Fibroblast of skin of back (primary cell): Measurements from ENCODE around the gene SPAG16. TPM values are rescaled to one million over a fixed set of nuclear protein-coding genes. Genes with fewer than 3 reads are reported as not detected.

Experiments used
- DNase-seq: peaks from one replicate; pipeline ENCODE4 v3.0.0-alpha.2; 2013
- polyA plus RNA-seq, 2 experiments: library from polyadenylated mRNA; unstranded; fragments of 120-200 nt; gene quantifications; one replicate each; pipeline ENCODE4 v1.2.1, GENCODE V29; 2013; ENCODE audit not compliant: insufficient read length in 2 of 2

The SPAG16 gene
- polyA plus RNA-seq (2013, experiment 1 of 2; ENCODE audit: insufficient read length) = 9.7 TPM
- 13.6 TPM for polyA plus RNA-seq (2013, experiment 2 of 2; ENCODE audit: insufficient read length)

DNA sequence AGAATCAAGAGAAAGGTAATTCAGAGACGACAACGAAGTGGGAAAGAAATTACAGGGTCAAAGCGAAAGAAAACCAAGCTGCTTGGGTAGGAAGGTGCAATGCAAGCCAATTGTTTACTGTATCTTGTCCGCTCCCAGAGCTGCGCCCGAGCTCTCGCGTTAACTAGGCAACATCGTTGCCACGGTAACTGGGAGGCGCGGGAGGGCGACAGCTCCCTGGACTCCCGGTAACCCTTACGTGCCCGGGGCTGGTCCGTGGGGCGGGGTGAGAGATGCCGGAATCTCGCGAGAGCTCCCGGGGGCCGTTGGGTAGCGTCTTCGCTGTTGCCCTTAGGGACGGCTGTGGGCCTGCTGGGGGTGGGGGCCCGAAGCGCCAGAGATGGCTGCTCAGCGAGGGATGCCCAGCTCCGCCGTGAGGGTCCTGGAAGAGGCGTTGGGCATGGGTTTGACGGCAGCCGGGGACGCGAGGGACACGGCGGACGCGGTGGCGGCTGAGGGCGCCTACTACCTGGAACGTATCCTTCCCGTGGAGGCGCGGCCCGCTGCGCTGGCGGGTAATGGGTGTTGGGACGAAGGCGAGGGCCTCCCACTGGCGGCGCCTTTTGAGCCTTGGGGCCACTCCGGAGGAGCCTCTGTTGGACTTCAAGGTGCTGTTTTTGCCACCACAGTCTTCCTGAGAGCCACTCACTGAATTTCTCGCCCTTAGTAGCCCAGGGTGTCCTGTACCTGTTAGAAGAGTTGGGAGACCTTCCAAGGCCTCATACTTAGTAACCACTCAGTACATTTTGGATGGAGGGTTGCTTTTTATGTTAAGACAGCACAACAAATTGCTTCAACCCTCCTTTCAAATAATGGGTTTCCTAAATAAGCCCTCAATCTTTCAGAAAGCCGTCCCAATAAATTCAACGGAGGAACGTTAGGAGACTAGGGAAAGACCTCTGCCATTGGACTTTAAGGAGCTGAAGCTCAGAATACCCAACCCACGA lies at the start of gene SPAG16:
Gene SPAG16 (plus strand): TSS at position 360 of the 986 bp plus-strand sequence.
- DNase-seq = peak; percentile 97

DNA sequence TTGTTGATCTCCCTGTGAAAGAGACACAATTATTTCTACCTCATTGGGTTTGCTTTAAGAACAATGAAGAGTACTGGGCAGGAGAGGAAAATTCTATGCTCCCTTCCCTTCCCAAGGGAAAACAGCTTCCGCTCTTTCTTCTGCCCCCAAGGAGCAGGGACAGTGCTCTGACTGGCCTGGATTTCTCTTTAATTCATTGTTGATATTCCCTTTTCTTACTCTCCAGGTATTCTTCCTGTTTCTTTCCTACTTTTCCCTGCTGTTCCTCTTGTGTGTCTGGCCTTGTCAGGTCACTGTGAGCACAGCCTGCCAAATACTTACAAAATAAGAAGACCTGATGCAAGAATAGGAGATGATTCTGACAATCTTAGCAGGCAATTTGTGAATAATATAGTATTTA lies 49.6 kb upstream of the SPAG16 start:
- DNase-seq = no peak

DNA sequence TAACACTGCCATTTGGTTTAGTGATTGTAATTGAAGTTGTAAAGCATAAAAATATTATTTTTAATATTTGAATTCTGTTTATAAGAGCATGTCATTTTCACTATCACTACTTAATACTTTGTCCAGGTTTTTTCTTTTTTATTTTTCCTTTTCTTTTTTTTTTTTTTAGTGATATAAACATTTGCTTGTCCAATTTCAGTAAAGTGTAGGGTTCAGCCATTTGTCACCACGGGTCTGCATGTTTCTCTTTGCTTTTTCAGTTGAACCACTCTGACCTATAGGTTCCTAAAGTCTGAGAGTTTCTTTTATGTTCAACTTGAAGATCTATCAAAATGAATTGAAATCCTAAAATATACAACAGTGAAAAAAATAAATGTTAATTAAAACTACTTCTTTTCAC lies 48.5 kb upstream of the SPAG16 start:
- DNase-seq = no peak

DNA sequence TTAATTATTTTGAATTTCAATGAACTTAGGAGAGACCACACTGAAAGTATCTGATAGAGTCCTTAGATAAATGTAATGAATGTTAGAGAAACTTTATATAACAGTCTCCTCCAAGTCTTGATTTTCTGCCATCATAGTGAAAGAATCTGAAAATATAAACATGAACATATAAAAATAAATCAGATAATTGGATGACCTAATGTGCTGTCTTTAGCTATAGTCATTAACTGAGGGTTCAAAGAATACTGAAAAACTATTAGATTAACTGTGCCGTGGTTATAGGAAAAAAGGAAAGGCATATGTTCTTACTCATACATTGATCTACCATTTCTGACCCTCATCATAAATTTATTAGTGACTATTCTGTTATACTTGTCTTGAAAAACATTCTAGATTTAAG lies 47.0 kb upstream of the SPAG16 start:
- no peak for DNase-seq

DNA sequence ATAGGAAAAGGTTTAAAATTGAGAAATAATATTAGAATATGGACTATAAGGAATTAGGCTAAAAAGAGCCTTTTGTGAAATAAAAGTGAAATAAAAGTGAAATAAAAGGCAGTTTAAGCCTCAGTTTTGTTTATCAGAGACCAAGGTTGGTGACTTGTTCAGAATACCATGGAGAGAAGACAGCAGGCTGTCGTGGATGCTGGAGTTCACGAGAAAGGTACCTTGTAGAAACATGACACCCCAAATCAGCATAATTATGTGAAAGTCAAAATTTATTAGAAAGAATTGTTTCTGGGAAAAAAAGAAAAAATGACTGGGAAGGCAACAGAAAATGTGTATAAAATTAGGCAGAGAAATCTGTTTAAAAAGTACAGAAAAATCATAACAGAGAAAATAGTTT lies 46.5 kb upstream of the SPAG16 start:
- no peak for DNase-seq

DNA sequence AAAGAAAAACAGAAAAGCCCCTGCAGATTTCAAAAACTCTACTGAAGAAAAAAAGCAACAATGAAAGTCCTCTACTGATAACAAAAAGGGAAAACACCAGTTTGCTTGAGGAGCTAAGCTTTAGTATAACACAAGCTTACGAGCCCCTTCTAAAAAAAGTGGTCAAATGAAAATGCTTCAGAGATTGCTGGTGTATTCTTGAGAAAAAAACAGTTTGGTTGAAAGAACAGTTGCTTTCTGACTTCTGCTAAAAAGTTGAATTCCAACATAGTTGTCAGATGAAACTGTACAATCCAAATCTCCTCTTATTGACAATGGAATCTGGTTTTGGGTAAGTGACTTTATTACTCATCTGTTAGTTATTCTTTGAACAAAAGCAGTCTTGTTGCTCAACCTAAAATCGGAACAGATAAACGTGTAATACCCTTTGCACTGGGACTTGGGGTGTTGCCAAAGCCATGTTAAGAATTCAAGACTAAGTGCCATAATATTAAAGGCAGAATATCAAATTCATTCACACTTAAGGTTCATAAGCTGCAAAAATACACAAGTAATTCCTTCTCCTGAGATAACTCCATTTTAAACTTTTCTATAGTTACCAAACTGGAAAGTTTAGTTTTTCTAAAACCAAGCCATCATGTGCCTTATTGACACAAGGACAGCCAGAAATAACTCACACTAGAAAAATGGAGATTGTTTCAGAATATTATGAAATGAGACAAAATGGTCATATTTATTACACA lies 45.3 kb upstream of the SPAG16 start:
- DNase-seq = peak; percentile 95

DNA sequence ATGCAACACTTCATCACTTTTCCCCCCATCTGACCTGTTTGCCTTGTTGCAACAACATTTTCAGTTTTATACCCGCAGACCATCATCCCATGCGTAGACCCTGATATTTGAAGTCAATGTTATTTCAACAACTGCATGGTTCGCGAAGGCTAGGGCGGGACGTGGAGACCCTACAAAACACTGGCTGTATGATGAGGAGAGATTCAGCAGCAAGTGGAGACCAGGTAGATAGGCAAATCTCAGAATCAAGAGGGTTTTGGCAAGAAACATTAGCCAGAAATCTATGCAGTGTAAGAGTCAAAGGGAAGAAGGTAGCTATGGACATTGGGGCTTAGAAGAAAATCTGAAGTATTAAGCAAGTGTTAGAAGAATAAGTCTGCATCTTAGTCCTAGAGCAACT lies 42.4 kb upstream of the SPAG16 start:
- no peak for DNase-seq

DNA sequence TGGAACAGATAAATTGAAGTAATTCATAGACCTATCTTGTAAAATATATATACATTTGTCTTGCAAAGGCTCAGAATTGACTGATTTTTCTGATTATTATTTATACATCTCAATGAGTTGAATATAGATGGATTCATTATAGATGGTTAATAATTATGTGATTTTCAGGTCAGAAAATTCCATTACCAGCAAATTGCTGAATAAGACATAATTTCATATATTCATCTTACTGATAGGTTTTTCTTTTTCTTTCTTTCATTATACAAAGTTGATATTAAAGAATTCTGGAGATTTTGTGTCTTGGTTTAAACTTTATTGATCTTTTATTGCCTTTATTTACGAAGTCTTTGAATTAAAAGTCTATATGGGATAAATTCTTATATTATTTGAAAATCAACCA lies 41.6 kb upstream of the SPAG16 start:
- no peak for DNase-seq

DNA sequence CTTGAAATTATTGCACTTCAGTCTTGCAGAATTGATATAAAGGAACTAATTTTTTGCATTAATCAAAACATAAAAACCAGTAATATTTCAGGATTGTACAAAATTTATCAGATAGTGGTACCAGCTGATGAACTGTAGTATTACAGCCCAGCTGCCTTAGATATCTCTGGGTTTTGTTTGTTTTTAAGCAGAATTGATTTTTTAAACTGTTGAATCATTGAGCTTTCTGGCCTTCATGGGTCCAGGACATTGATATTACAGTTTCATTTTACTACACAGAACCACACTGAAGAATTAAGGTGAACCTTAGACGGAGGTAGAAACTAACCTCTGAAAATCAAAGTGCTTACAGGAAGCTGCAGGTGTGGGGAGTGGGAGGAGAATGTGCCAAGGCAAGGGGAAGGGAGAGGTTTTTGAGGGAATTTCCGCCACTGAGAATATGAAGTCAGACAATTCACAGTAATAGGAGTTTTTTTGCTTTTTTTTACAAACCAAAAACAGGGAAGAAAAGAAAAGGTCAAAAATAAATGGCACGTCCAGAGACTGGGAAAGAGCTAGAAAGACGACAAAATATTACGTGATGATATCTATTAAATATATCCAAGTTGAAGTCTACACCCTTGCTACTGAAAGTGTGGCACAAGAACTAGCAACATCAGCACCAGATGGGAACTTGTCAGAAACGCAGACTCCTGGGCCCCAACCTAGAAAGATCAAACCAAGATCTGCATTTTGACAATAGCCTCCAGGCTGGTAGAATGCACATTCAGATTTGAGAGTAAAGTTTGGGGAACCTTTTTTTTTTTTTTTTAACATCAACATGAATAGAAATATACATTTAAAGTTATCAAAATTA lies 40.8 kb upstream of the SPAG16 start:
- DNase-seq = no peak

DNA sequence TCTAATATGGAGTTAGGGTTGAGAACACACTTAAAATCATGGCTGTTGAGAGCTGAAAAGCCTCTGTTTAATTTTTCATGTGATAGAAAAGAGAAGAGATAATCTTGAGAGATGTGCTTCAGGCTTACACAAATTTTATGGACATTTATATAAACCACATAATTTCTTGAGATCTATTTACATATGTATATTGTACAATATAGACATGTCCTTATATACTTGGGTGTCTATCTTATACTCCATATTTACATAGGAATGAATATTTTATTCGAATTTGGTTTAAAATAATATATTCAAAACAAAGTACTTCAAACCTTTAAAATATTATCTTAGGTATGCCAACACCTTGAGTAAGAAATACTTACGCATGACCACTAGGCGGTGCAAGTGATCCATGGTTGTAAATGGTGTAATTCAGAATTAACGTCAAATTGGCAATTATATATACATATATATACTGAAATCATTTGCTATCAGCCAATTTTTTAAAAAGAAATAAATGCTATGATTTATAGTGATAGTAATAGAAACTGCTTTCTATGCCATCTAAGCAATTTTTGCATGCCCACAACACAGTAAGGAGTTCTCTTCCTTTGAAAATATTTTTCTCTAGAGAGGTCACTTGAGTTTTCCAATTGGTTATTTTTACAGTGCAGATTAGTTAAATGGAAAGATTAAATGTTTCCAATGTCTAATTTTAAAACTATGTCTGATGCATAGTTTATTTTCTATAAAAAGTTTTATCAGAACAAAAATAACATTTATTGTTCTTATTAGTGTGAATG lies 37.6 kb upstream of the SPAG16 start:
- DNase-seq = peak; percentile 33

DNA sequence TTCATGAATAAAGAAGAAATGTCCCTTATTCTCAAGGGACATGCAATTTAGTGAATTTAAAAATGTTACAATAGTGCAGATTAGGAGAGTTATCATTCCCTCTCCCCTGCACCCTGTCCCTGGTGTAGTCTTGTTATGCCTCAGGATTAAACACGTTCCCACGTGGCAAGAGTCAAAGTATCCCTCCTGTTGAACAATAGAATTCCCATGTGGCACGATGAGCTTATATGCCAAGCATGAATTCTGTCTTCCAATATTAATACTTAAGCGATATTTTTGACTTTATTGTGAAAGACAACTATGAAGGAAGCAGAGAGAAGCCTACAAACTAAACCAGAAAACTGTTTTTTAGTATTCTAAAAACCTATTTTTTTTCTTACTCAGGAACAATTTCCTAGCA lies 36.7 kb upstream of the SPAG16 start:
- DNase-seq = peak; percentile 30

DNA sequence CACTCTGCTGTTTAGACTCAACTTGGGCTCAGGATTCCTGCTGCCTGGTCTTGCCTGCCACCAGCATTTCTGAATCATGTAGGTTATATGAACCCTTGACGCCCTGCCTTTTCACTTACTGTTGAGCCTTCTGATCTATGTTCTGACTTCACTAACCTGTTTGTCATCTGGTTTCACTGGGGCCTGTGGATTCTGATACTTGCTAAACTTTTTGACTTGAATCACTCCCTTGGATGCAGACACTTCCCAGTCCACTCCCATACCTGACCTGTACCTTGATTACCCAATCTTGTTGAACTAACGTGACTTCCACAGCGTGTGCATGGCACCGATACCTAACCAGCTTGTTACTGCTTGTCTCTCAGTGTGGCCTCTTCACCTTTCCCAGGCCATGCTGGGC lies 35.6 kb upstream of the SPAG16 start:
- DNase-seq = no peak

DNA sequence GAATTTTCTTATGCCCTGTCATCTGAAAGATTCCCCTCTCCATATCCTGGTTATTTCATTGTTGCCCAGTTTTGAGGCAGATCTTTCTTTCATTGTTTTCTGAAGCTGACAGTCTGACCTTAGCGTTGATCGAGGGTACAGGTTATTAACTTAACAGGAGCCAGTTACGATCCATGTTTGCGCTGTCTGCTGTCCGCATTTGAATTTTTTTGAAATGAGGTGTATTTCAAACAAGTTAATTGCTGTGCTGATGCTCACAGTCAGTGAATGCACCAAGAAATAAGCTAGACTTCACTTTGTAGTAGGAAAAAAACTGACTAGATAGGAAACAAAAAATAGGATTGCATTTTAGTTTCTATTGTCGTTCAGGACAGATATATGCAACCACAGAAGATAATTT lies 34.8 kb upstream of the SPAG16 start:
- no peak for DNase-seq

DNA sequence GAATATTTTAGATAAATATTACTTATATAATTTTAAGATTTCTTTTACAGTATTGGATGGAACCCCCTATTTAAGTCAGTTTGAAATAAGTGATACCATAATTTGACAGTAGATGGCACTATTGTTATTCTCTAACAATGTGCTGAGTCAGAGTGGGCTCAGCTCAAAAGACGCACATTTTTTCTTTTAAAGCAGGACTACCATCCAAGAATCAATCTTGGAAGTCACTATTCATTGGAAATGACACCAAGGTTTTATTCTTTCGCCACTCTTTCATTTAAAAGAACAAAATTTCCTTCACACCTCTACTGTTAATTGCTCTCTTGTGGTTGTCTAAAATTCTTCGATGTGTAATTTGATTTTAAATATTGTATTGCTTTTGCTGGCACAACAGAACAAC lies 32.6 kb upstream of the SPAG16 start:
- peak; percentile 64 for DNase-seq

DNA sequence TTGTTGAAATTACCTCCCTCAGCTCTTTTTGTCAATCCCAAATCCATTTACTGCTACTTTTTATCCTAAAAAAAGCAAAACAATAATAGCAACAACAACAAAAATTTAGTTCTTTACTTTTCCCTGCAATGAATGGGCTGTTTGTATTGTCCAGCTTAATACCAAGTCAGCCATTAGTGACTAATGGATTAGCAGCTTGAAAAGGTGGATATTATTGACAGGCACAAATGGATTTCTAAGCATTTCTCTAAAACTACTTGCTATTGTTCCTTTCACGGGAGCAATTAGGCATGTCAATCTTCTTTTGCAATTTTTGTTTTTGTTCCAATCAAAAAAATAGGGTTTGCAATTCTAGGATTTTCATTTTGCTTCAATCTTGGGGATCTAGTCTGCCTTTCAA lies 32.1 kb upstream of the SPAG16 start:
- DNase-seq = no peak

DNA sequence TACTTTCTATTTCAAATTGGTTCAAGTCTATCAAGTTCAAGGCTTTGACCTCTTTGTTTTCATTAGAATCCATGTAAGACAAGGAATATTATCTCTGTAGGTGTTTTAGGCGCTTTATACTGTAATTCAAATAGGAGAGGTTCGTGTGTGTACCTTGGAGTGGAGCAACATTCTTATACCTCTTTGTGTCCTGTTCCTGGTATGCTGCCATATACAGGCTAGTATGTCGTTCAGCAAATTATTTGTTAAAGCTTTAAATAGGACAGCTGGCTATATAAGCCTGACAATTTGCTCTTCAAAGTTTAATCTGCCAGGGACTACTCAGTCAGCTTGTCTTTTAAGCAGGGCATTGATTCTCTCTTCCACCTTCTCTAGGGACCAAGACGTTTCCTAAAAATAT lies 31.1 kb upstream of the SPAG16 start:
- no peak for DNase-seq

DNA sequence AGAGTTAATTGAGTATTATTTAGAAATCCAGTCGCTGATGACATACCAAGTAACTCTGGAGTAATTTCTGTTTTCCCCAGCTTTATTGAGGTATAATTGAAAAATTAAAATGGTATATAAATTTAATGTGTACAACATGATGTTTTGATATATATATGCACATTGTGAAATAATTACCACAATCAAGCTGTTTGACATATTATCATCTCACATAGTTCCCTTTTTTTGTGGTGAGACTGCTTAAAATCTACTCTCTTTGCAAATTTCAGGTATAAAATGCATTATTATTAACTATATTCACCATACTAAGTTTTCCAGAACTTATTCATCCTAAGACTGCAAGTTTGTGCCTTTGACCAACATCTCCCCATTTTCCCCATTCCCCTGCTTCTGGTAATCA lies 25.0 kb upstream of the SPAG16 start:
- DNase-seq = no peak

DNA sequence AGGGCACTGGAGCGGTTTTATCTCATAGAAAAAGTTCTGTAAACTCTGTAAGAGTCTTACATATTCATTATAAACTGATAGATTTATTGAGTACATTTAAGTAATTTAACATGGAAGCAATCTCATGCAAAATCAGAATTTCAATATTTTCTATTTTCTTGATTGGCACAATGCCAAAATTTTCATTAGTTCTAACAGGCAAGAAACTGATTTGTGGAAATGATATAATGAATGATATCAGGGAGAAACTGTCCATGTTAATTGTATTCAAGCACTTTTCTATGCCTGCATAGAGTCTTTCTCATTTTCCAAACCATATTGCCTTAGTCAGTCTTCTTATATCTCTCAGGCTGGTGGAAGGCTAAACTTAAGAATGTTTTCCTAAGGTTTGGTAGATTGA lies 23.0 kb upstream of the SPAG16 start:
- DNase-seq = no peak

DNA sequence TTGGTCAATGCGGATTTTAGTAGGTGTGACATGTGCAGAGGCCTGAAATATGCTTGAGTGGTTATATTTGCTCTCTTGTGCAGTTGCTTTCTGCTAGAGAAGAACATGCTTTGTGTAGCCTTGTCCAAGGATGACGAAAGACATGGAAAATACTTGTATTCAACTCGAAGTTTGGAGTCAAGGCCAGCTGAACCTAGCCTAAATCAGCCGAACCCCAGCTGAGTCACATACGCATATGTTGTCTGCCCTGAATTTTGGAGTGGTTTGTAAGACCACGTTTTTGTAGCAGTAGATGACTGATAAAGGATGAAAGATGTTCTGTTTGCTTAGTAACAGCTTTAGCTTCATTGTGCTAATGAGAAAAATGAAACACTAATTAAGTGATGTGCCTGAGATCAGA lies 22.5 kb upstream of the SPAG16 start:
- no peak for DNase-seq

DNA sequence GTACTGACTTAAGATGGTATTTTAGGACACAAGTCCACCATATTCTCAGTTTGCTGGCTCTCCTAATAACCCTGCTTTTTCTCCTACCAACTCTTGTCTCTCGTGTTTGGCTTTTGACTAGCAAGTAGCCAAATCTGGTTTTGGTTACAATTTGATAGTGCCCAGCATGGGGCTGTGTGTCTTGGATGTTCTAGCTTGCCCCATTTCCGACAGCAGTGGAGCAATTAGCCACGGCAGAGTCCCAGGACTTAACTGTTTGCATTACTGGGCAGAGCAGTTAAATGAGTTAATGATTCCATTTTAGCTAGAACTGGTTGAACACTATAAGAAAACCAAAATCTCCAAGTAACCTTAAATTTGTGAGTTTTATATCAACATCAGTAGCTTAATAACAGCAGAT lies 18.6 kb upstream of the SPAG16 start:
- DNase-seq = no peak

DNA sequence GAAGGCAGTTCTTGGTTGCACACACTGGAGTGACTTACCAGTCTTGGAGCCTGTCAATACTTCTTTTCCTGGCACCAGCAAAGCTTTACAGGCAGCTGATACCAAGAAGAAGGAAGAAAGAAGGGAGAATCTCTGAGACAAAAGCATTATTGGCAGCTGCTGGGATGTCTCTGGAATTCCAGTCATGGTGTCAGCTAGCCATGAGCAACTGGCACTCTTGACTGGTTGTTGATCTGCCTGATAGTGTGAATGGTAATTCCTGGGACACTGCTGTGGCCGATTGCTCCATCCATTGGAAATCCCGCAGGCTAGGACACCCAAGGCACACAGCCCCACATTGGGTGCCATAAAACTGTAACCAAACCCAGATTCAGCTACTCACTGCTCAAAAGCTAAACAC lies 17.8 kb upstream of the SPAG16 start:
- no peak for DNase-seq

DNA sequence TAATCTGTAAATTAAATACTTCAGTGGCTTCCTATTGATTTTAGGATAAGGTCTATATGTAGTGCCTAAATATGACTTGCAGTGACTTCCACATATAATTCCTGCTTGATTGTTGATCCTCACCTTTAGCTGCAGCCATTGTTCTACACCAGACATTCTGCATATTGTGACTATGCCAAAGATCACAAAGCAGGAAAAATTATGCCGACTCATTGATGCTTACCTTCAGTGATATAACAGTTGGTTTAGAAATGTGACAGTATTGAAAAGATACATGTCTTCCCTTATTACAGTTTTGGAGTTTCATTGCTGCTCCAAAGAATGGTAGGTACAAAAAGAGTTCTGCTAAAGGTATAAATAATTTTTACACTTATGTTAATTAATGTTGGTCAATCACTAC lies 12.3 kb upstream of the SPAG16 start:
- no peak for DNase-seq
